A549 (cell line): ENCODE results near the gene WNT9A.

Experiments used
- CTCF ChIP-seq: fragments of >200 bp; sonication (Bioruptor Twin); formaldehyde crosslinking; IDR thresholded peaks from 3 replicates; pipeline ENCODE4 v1.5.1; 2016
- JUN ChIP-seq, 2 experiments: fragments of >200 bp; sonication (Bioruptor Twin); formaldehyde crosslinking; IDR thresholded peaks; 2 replicates in 1 of 2; 3 replicates in 1 of 2; pipeline ENCODE4 v1.6.1; 2016 to 2017
- MAFK ChIP-seq: fragments of 450-650 bp; IDR thresholded peaks from 2 replicates; pipeline ENCODE4 v1.6.1; 2014; ENCODE audit not compliant: partially characterized antibody
- MAX ChIP-seq: IDR thresholded peaks from 2 replicates; pipeline ENCODE4 v1.6.1; 2012
- MYC ChIP-seq: IDR thresholded peaks from 2 replicates; pipeline ENCODE4 v1.6.1; 2012; ENCODE audit warnings: mild to moderate bottlenecking, inconsistent platforms, low read length, improper control_type of control experiment, borderline replicate concordance
- POLR2A ChIP-seq: IDR thresholded peaks from 2 replicates; pipeline ENCODE4 v1.6.1; 2012; ENCODE audit warnings: mild to moderate bottlenecking, low read length
- RAD21 ChIP-seq, 2 experiments: fragments of >200 bp in 1 of 2; sonication (Bioruptor Twin) in 1 of 2; formaldehyde crosslinking in 1 of 2; IDR thresholded peaks in 1 of 2; conservative IDR thresholded peaks in 1 of 2; 2 replicates in 1 of 2; 3 replicates in 1 of 2; pipeline ENCODE4 v1.6.1; 2012 to 2018; ENCODE audit warnings: inconsistent platforms in 1 of 2
- RCOR1 ChIP-seq: fragments of 150-350 bp; IDR thresholded peaks from 2 replicates; pipeline ENCODE4 v1.6.1; 2014; ENCODE audit warnings: antibody characterized with exemption, low read length, low read depth
- REST ChIP-seq: fragments of 200-600 bp; sonication (generic); IDR thresholded peaks from 2 replicates; pipeline ENCODE4 v1.6.1; 2016; ENCODE audit warnings: antibody characterized with exemption, mild to moderate bottlenecking, moderate library complexity
- RFX5 ChIP-seq: fragments of 450-650 bp; IDR thresholded peaks from 2 replicates; pipeline ENCODE4 v1.7.1; 2014; ENCODE audit warnings: antibody characterized with exemption, mild to moderate bottlenecking, moderate library complexity
- RNF2 ChIP-seq: fragments of 200-600 bp; sonication (generic); IDR thresholded peaks from 2 replicates; pipeline ENCODE4 v1.6.1; 2016; ENCODE audit warnings: low read depth, mild to moderate bottlenecking, antibody characterized with exemption, moderate library complexity, borderline replicate concordance
- SMC3 ChIP-seq: fragments of >200 bp; sonication (Bioruptor Twin); formaldehyde crosslinking; IDR thresholded peaks from 3 replicates; pipeline ENCODE4 v1.6.1; 2018; ENCODE audit warnings: inconsistent platforms
- ZFP36 ChIP-seq: fragments of 450-650 bp; IDR thresholded peaks from 2 replicates; pipeline ENCODE4 v1.6.1; 2014; ENCODE audit warnings: borderline replicate concordance; ENCODE audit not compliant: partially characterized antibody
- TF ChIP-seq, protein P1 (sequence below): fragments of 150-350 bp; IDR thresholded peaks from 2 replicates; pipeline ENCODE4 v1.6.1; 2014; ENCODE audit warnings: low read depth, mild to moderate bottlenecking, low read length

GRCh38 chr1:227870366-227870765, 77.4 kb downstream of the WNT9A start:
- TF ChIP-seq MAFK (no peak), MYC (no peak), MAX (no peak), ZFP36 (no peak), CTCF (no peak), RFX5 (no peak), REST (no peak), SMC3 (no peak), RNF2 (no peak), POLR2A (no peak), RCOR1 (no peak), JUN (IDR thresholded peaks at IDR 0.05) (no peak), RAD21 (conservative IDR thresholded peaks at IDR 0.05 in 1 of 2, IDR thresholded peaks at IDR 0.05 in 1 of 2) (no peak)
- TF ChIP-seq, protein P1, sequence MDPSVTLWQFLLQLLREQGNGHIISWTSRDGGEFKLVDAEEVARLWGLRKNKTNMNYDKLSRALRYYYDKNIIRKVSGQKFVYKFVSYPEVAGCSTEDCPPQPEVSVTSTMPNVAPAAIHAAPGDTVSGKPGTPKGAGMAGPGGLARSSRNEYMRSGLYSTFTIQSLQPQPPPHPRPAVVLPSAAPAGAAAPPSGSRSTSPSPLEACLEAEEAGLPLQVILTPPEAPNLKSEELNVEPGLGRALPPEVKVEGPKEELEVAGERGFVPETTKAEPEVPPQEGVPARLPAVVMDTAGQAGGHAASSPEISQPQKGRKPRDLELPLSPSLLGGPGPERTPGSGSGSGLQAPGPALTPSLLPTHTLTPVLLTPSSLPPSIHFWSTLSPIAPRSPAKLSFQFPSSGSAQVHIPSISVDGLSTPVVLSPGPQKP = no peak
